CMK (cell line): ENCODE data around the gene C5AR2.
"Not testable (repeated sequence)": the region's sequence is repeated elsewhere in the genome, so short reads cannot be mapped to it uniquely, and the experiment has no call there.

Source experiments
- DNase-seq: peaks from one replicate; pipeline ENCODE4 v3.0.0-alpha.2; 2010; ENCODE audit warnings: low read depth

C5AR2 gene

DNA sequence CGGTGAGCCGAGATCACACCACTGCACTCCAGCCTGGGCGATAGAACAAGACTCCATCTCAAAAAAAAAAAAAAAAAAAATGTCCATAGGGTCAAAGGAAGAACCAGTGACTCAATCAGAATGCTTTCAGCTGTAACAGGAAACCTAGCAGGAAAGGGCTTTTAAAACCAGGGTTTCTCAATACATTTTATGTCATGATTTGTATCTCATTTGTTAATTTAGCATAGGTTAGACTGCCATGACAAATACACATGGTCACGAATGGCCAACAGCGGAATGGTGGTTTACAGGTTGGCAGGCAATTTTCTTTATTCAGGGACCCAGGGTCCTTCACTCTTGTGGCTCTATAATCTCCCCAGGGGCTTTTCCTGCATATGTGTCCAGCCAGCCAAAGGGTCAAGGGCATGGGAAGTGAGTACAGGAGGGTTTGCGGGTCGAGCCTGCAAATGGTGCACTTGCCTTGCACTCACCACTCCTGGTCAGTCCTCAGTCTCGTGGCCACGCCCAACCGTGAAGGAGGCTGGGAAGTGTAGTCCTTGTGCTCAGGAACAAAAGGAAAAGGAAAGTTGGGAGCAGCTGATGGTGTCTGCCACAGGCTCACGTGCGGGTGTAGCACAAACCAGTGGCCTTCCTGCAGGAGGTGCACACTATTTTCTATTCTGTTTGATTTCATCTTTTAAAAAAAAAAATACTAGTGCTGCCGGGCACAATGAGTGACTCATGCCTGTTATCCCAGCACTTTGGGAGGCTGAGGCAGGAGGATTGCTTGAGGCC is 32.0 kb downstream of the C5AR2 start:
- no peak for DNase-seq

DNA sequence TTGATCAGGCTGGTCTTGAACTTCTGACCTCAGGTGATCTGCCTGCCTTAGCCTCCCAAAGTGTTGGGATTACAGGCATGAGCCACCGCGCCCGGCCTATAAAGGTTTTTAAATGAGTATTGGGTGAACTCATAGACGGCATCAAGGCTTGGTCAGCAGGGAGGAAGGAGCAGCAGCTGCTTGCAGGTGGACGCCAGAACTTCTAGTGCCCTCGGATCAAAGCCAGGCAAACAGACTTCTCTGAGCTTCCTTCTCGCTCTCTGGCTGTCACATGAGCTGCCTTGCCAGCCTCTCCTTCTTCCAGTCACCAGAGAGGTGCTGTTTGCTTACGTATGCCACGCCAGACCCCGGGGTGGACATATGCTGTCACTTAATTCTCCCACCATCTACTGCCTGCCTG is 33.5 kb downstream of the C5AR2 start:
- DNase-seq, result not testable (repeated sequence)

DNA sequence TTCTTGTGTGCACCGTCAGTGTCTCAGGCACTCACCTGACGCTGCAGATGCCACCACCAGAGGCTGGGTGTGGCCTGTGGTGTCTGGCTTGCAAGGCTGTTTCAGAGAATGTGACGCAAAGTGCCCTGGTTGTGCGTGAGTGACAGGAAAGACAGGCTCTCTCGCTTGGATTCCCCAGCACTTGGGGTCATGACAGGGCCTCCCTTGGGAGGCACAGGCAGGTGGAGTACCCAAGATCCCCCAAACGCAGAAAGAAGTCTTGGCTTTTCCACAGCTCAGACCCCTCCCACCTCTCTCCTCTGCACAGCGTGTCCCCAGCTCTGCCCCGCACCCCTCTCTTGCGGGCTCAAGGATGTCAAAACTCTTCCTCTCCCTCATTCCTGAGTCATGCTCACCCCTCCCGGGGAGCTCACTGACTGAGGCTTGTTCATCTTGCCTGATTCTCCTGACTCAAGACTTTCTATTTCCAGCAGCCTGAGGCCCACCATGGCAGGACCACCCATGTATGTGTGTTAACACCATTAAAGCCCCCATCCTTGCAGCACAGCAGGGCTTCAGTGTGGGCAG is 38.2 kb downstream of the C5AR2 start:
- DNase-seq, result no peak

DNA sequence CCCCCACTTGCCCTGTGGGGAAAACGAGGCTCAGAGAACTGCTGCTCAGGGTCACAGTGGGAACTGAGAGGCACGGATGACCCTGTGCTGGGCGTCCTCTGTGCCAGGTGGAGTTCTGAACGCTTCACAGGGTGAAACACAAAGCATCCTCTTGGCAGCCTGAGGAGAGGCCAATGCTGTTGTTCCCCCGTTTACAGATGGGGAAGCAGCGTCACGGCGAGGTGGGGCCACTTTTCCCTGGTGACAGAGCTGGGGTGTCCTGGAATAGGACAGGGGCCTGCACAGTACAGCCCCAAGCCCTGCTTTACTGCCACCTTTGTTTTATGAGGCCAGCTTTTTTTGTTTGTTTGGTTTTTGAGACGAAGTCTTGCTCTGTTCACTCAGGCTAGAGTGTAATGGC is 39.3 kb downstream of the C5AR2 start:
- no peak for DNase-seq

DNA sequence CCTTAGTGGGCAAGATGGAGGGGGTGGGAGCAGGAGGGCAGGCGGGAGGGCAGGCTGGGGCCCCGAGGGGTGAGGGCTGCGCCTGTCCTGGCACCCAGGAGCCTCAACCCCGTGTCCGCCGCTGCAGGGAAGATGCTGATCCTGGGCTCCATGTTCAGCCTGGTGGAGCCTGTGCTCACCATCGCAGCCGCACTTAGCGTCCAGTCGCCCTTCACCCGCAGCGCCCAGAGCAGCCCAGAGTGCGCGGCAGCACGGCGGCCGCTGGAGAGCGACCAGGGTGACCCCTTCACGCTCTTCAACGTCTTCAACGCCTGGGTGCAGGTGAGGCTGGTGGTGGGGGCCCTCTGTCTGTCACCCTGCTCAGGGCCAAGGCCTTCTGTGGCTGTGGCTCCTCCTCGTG is 40.6 kb downstream of the C5AR2 start:
- DNase-seq, result no peak

DNA sequence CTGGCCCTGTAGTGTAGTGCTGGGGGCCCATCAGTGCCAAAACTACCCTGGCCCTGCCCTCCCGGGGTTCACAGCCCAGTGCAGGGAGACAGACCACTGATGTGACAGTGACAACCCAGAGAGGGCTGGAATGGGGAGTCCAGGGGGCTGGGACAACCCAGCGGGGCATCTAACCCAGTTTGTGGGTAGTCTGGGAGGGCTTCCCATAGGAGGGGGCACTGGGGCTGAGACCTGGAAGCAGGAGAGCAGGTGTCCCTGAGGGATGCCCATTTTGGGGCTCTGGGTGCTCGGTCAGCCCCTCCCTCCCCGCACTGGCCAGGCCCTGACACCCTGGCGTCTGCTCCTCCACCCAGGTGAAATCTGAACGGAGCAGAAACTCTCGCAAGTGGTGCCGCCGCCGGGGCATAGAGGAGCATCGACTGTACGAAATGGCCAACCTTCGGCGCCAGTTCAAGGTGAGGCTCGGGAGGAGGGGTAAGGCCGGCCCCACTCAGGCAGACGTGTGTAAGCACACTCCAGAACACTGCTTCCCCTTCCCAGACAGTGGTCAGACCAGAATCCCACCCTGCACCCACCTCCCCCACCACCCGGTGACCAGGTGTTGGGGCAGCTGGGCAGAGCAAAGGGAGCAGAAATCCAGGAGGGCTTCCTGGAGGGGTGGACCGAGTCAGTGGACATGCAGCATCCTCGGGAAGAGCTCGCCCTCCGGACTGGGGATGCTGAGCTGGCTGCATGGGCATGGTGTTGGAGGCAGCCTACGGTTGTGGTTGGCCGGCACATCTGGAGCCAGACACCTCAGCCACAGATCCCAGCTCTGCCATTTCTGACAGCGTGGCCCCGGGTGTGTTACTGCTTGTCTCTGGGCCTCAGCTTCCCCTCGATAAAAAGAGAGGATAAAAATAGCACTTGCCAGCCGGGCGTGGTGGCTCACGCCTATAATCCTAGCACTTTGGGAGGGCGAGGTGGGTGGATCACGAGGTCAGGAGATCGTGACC is 41.6 kb downstream of the C5AR2 start:
- no peak for DNase-seq

DNA sequence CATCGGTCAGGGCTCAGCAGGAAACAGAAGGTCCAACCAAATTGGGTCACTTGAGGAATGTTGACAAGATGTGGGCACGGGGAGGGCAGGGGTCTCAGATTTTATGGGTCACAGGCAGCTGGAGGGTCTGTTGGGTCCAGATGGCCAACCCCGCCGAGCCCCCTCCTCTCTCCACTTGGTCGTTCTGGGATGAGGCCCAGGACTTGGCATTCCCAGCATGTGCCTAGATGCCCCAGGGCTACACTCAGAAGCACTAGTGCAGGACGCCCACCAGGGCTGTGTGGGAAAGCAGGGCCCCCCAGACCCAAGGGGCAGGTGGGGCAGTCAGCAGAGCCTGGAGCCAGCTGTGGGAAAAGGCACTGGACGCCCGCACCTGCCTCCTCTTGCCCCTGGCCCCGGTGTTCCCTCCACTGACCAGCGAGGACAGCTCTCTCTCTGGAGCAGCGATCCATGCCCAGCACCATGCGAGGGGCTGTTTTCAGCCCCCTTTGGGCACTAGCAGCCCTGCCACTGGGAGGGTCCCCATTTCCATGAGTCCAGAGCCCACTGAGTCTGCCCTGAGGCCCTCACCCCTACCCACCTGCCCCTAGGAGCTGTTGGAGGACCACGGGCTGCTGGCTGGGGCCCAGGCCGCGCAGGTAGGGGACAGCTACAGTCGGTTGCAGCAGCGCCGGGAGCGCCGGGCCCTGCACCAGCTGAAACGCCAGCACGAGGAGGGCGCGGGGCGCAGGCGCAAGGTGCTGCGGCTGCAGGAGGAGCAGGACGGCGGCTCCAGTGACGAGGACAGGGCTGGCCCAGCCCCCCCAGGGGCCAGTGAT is 43.1 kb downstream of the C5AR2 start:
- DNase-seq, result no peak

DNA sequence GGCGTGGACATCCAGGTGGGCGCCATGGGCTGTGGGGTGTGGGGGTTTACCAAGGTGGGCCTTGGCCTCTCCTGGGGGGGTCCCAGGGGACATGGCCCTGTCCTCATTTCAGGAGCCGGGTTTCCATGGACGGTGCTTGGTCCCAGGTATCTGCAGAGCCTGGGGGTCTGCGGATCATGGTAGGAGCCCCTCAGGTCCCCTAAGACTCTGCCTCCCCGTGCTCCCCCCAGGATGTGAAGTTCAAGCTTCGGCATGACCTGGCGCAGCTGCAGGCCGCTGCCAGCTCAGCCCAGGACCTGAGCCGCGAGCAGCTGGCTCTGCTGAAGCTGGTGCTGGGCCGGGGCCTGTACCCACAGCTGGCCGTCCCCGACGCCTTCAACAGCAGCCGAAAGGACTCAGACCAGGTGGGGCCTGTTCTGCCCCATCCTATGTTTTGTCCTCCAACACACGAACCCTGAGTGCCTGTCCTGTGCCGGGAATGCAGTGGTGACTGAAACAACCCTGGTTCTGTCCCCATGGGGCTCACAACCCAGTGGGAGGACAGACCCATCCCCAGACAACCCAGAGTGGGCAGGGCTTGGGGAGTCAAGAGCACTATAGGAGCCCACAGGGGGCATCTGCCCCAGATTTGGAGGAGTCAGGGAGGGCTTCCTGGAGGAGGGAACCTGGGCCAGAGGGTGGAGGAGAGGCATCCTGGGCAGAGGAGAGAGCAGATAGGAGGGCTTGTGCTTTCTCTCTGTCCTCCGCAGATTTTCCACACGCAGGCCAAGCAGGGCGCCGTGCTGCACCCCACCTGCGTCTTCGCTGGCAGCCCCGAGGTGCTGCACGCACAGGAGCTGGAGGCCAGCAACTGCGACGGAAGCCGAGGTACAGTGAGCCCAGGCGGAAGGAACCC is 44.0 kb downstream of the C5AR2 start:
- no peak for DNase-seq

DNA sequence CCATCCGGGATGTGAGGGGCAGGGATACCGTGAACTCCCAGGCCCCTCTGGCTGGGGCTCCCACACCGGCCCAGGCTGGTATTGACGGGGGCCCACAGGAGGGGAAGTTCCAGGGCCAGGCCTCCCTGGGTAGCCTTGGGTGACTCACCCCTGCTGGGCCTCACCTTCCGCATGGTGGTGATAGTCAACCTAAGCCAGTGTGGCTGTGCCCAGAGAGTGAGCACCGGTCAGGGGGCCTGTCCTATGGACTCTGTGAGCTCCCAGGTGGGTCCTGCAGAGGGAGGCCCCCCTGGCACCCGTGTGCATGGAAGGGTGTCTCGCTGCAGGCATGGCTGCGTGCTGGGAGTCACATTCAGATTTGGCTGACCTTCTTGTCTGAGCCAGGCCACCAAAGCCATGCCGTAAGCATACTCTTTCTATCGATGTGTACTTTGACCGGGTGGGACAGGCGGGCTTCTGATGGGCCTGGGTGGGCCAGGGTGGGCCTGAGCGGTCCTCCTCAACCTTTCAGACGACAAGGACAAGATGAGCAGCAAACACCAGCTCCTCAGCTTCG is 44.7 kb downstream of the C5AR2 start:
- no peak for DNase-seq

DNA sequence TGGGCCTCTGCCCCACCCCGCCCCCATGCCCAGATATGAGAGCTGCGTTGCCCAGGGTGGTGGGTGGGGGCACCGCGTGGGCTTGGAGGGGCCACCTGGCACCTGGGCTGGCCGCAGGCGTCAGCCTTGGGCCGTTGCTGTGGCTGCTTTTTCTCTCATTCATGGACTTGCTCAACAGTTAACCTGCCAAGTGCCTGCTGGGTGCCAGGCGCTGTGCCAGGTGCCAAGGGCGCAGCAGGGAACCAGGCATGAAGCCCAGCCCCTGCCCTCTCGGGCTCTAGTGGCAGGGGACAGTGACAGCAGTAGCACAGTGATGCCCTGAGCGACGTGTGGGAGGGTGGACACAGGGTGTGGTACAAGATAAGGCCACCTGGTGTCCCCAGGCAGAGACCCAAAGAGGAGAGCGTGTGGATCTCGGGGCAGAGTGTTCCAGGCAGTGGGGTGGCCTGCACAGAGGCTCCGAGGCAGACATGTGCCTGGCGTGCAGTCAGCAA is 45.3 kb downstream of the C5AR2 start:
- no peak for DNase-seq

DNA sequence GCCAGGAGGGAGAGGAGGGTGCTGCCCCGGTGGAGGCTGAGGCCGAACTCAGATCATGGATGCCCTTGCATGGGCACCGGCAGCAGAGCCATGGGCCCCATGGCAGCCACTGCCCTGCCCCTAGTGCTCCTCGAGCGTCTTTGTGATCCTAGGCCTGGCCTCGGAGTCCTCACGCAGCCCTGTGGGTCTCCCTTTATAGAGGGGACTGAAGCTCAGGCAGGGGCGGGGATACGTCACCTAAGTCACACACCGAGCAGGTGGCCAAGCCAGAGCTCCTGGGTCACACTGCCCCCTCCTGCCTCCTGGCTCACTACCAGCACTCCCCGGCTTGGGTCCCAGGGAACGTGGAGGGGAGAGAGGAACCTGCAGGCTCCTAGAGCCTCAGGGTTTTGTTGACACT is 45.8 kb downstream of the C5AR2 start:
- no peak for DNase-seq

DNA sequence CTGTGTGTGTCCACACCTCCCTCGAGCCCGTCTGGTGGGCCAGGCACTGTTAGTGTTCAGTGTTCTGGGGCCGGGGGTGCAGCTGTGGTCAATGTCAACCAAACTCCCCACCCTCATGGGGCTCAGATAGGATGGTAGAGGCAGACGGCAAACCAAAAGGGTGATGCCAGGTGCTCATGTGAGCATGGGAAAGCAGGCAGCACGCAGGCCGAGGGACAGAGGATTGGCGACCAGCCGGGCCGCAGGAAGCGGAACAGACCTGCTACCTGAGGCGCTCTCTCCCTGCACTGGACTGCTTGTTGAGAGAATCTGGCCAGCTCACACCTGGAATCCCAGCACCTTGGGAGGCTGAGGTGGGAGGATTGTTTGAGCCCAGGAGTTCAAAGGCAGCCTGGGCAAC is 46.3 kb downstream of the C5AR2 start:
- no peak for DNase-seq

DNA sequence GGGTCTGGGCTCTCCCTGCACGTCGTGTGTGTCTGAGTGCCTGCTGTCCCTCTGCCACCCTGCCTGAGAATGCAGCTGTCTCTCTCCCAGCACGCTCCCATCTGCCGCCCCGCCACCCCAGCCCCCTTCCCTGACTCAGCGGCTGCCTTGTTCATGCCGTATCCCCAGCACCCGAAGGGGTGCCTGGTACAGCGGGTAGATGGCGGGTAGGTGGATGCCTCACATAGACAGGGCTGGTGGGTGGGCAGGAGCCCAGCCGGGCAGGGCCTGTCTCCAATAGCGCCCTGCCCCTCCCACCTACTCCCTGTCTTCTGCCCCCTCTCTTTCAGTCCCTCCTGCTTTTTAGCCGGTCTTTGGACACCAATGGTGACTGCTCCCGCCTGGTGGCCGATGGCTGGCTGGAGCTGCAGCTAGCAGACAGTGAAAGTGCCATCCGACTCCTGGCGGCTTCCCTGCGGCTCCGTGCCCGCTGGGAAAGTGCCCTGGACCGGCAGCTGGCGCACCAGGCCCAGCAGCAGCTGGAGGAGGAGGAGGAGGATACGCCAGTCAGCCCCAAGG is 47.5 kb downstream of the C5AR2 start:
- DNase-seq, result no peak

DNA sequence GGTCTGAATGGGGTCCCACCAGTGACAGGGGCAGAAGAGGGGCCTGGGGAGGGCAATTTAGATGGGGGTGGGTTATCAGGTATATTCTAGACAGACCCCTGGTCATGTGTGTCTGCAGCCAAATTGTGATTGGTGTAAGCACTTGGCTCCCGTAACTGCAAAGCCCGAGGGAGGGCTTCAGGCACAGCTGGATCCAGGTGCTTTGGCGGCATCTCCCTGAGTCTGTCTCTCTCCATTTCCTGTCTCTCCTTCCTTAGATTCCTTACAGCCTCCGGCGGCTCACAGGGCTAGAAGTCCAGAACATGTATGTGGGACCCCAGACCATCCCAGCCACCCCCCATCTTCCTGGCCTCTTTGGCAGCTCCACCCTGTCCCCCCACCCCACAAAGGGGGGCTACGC is 48.6 kb downstream of the C5AR2 start:
- no peak for DNase-seq

DNA sequence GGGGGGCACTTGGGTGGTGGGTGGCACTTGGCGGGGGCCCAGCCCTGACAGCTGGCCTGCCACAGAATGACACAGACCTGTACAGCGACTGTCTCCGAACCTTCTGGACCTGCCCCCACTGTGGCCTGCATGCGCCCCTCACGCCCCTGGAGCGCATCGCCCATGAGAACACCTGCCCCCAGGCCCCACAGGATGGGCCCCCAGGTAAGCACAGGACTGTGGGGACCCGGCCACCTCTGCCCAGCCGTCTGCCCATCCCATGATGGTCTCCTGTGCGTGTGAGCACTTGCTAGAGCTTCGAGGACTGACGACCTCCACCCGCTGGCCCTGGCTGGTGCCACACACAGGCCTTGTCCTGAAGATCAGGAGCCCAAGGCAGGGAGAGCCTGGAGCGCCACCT is 49.1 kb downstream of the C5AR2 start:
- no peak for DNase-seq

DNA sequence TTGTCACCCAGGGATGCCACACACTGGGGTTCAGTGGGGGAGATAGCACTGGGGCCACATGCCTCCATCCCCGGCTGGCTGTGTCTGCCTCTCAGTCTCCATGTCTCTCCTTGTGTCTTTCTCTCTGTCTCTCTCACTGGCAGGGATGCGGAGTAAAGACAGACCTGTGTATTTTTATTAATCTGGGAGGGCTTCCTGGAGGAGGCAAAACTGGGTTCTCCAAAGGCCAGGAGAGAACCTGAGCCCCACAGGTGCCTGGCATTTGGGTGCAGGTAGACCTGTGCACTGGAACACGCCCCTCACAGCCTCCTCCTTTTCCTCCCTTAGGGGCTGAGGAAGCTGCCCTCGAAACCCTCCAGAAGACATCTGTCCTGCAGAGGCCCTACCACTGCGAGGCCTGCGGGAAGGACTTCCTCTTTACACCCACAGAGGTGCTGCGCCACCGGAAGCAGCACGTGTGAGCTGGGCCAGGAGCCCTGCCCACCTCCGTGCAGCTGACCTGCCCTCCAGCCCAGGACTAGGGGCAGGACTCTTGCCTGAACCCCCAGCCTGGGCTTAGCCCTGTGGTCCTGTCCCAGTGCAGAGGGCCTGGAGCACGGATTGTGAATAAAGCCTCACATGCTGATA is 49.8 kb downstream of the C5AR2 start:
- DNase-seq, result no peak

DNA sequence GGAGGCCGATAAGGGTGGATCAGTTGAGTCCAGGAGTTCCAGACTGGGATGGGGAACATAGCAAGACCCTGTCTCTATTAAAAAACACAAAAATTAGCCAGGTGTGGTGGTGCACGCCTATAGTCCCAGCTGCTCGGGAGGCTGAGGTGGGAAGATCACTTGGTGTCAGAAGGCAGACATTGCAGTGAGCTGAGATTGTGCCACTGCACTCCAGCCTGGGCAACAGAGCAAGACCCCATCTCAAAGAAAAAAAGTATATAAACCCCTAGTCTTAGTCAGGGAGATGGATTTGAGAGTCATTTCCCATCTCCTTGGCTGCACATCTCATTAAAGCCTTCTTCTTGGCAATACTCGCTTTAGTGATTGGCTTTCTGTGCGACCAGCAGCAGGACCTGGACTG is 51.9 kb downstream of the C5AR2 start:
- DNase-seq, result not testable (repeated sequence)

DNA sequence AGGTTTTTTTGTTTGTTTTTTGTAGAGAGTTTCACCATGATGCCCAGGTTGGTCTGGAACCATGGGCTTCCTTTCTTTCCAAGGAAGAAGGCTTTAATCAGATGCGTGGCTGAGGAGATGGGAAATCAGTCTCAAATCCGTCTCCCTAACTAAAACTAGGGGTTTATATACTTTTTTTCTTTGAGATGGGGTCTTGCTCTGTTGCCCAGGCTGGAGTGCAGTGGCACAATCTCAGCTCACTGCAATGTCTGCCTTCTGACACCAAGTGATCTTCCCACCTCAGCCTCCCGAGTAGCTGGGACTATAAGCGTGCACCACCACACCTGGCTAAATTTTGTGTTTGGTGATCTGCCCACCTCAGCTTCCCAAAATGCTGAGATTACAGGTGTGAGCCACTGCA is 52.6 kb downstream of the C5AR2 start:
- not testable (repeated sequence) for DNase-seq

DNA sequence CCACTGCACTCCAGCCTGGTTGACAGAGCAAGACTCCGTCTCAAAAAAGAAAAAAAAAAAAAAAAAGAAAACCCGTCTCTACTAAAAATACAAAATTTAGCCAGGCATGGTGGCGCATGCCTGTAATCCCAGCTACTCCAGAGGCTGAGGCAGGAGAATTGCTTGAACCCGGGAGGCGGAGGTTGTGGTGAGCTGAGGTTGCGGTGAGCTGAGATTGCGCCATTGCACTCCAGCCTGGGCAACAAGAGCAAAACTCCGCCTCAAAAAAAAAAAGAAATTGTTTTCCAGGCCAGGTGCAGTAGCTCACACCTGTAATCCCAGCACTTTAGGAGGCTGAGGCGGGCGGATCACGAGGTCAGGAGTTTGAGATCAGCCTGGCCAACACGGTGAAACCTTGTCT is 54.6 kb downstream of the C5AR2 start:
- DNase-seq, result not testable (repeated sequence)

DNA sequence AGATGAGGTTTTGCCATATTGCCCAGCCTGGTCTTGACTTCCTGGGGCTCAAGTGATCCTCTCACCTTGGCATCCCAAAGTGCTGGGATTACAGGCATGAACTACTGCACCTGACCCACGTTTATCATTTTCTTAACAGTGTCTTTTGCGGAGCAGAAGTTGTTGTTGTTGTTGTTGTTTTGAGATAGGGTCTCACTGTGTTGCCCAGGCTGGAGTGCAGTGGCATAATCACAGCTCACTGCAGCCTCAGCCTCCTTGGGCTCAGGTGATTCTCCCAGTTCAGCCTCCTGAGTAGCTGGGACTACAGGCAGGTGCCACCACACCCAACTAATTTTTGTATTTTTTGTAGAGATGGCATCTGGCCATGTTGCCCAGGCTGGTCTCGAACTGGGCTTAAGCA is 55.6 kb downstream of the C5AR2 start:
- DNase-seq, result not testable (repeated sequence)
